PC-3 (cell line): ENCODE data around the gene PKM.

Experiments
- CTCF ChIP-seq: fragments of 300-600 bp; sonication (generic); conservative IDR thresholded peaks from 2 replicates; pipeline ENCODE4 v1.5.1; 2017; ENCODE audit warnings: antibody characterized with exemption, low read depth, mild to moderate bottlenecking, low read length
- EZH2 ChIP-seq: fragments of 300-600 bp; sonication (generic); IDR thresholded peaks from one replicate; pipeline ENCODE4 v1.6.1; 2017; ENCODE audit warnings: antibody characterized with exemption, mild to moderate bottlenecking, low read length; ENCODE audit not compliant: unreplicated experiment

GRCh38 chr15:72227720-72228119, 3.3 kb downstream of the PKM start:
- TF ChIP-seq EZH2 = no peak
- TF ChIP-seq CTCF = no peak
